Stomach (tissue), 9 donors: Measurements from ENCODE around the gene PCDHGA1. TPM values are rescaled to one million over a fixed set of nuclear protein-coding genes. Genes with fewer than 3 reads are reported as not detected.

Experiments
- DNase-seq, 2 donors: peaks; one replicate each; pipeline versions ENCODE4 v3.0.0 to v3.0.0-alpha.2; 2013 to 2019
- H3K27ac ChIP-seq, 5 donors: fragments of 200-600 bp in 4 of 5; sonication (generic) in 4 of 5; one replicate each; pipeline ENCODE4 v1.5.1; 2013 to 2019; ENCODE audit warnings: mild to moderate bottlenecking in 1 of 5, moderate library complexity in 1 of 5
- H3K27me3 ChIP-seq, 3 donors: fragments of 200-600 bp; sonication (generic); one replicate each; pipeline ENCODE4 v1.5.1; 2017 to 2019; ENCODE audit warnings: mixed run types in 1 of 3
- H3K36me3 ChIP-seq, 4 donors: fragments of 200-600 bp; sonication (generic); 1 replicate in 3 of 4; 2 replicates in 1 of 4; pipeline ENCODE4 v1.5.1; 2016 to 2019
- H3K4me1 ChIP-seq, 4 donors: fragments of 200-600 bp; sonication (generic); one replicate each; pipeline ENCODE4 v1.5.1; 2016 to 2019
- H3K4me3 ChIP-seq, 4 donors: fragments of 200-600 bp; sonication (generic) in 3 of 4; one replicate each; pipeline ENCODE4 v1.5.1; 2016 to 2019; ENCODE audit warnings: mild to moderate bottlenecking in 1 of 4
- H3K9me3 ChIP-seq, 4 donors: fragments of 200-600 bp; sonication (generic); one replicate each; pipeline ENCODE4 v1.5.1; 2016 to 2019
- EP300 ChIP-seq: sonication (generic); formaldehyde crosslinking; IDR thresholded peaks from one replicate; pipeline ENCODE4 v1.6.1; 2017; ENCODE audit warnings: antibody characterized with exemption
- POLR2A ChIP-seq, 4 donors: fragments of 450-650 bp; IDR thresholded peaks; one replicate each; pipeline ENCODE4 v1.6.1; 2016; ENCODE audit warnings: antibody characterized with exemption in 4 of 4, control low read depth in 2 of 4, mild to moderate bottlenecking in 1 of 4, moderate library complexity in 1 of 4
- POLR2AphosphoS5 ChIP-seq, 3 donors: sonication (generic); formaldehyde crosslinking; IDR thresholded peaks; one replicate each; pipeline ENCODE4 v1.6.1; 2016; ENCODE audit warnings: antibody characterized with exemption in 3 of 3
- WGBS, 5 donors: extraction: QIAGEN DNeasy Blood & Tissue Kit in 3 of 5; methylation state at CpG; one replicate each; pipeline versions ENCODE4 v1.1.5 to v1.1.7; 2013 to 2018; 5-methylcytosine and 5-hydroxymethylcytosine counted together
- intact Hi-C: fragments of 100-400 bp; cut with DNase I; formaldehyde crosslinking; loops from one replicate; pipeline ENCODE4 v1.15.1; 2023; ENCODE audit warnings: low total_unique reads
- polyA plus RNA-seq, 3 donors: library from polyadenylated mRNA; stranded (reverse); fragments of 200-250 nt; gene quantifications; one replicate each; pipeline ENCODE4 v1.2.3, GENCODE V29; 2013
- total RNA-seq, 5 donors: library from RNA; depleted of rRNA; stranded (reverse); fragments of >200 nt; gene quantifications; one replicate each; pipeline versions ENCODE4 v1.1.0 to v1.2.3, GENCODE V29; 2014 to 2016
- TF ChIP-seq, protein P1 (sequence below), 7 experiments: fragments of 450-650 bp in 4 of 7; fragments of 200-600 bp in 3 of 7; sonication (generic) in 3 of 7; IDR thresholded peaks; one replicate each; pipeline ENCODE4 v1.5.1; 2016 to 2019; ENCODE audit warnings: antibody characterized with exemption in 7 of 7, control low read depth in 2 of 7, mild to moderate bottlenecking in 1 of 7
- donor health status: healthy with polysubstance abuse.
- donor health status: Bipolar disorder and iron deficiency.
- donor health status: healthy.

The PCDHGA1 gene
- total and polyA plus RNA-seq, 8 donors, result 0.13 to 0.18 TPM; not detected in 6

DNA sequence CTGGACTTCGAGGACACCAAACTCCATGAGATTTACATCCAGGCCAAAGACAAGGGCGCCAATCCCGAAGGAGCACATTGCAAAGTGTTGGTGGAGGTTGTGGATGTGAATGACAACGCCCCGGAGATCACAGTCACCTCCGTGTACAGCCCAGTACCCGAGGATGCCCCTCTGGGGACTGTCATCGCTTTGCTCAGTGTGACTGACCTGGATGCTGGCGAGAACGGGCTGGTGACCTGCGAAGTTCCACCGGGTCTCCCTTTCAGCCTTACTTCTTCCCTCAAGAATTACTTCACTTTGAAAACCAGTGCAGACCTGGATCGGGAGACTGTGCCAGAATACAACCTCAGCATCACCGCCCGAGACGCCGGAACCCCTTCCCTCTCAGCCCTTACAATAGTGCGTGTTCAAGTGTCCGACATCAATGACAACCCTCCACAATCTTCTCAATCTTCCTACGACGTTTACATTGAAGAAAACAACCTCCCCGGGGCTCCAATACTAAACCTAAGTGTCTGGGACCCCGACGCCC lies 146.8 kb downstream of the PCDHGA1 start:
- intact Hi-C loops, result loop anchor here (10.0 kb wide), 1 partner anchor 48 kb away; no protein-coding TSS in a partner anchor
- Histone ChIP-seq H3K36me3 (no peaks in the 10 kb centered on the region), H3K27ac (peak overlapping the region in 4 of 5 donors; percentile 82 to 92 (median 88))

DNA sequence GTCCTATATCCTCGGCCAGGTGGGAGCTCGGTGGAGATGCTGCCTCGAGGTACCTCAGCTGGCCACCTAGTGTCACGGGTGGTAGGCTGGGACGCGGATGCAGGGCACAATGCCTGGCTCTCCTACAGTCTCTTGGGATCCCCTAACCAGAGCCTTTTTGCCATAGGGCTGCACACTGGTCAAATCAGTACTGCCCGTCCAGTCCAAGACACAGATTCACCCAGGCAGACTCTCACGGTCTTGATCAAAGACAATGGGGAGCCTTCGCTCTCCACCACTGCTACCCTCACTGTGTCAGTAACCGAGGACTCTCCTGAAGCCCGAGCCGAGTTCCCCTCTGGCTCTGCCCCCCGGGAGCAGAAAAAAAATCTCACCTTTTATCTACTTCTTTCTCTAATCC lies 147.5 kb downstream of the PCDHGA1 start:
- Histone ChIP-seq H3K9me3 (no peaks in the 10 kb centered on the region), H3K4me3 (peak overlapping the region; percentile 58 to 70 (median 64)), H3K4me1 (peaks cover 17 to 65% (median 53%) of the 10 kb centered on the region in 4 donors), H3K27ac (peak overlapping the region in 1 of 5 donors; percentile 92), H3K27me3 (peaks cover 0 to 45% (median 21%) of the 10 kb centered on the region in 3 donors), H3K36me3 (no peaks in the 10 kb centered on the region)
- TF ChIP-seq, protein P1, sequence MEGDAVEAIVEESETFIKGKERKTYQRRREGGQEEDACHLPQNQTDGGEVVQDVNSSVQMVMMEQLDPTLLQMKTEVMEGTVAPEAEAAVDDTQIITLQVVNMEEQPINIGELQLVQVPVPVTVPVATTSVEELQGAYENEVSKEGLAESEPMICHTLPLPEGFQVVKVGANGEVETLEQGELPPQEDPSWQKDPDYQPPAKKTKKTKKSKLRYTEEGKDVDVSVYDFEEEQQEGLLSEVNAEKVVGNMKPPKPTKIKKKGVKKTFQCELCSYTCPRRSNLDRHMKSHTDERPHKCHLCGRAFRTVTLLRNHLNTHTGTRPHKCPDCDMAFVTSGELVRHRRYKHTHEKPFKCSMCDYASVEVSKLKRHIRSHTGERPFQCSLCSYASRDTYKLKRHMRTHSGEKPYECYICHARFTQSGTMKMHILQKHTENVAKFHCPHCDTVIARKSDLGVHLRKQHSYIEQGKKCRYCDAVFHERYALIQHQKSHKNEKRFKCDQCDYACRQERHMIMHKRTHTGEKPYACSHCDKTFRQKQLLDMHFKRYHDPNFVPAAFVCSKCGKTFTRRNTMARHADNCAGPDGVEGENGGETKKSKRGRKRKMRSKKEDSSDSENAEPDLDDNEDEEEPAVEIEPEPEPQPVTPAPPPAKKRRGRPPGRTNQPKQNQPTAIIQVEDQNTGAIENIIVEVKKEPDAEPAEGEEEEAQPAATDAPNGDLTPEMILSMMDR (IDR thresholded peaks at IDR 0.05), result no peak
- no peak for TF ChIP-seq POLR2A (IDR thresholded peaks at IDR 0.05)
- WGBS, 5 donors, result 30 to 54% (median 43%) methylated on average over 7 to 13 of the region's 13 CpGs
- no peak for DNase-seq
- intact Hi-C loops, result loop anchor here (10.0 kb wide), 1 partner anchor 47 kb away; no protein-coding TSS in a partner anchor

More for the DNA sequence above, 146.8 kb downstream of the PCDHGA1 start:
- H3K4me1 ChIP-seq, result peaks cover 17 to 65% (median 53%) of the 10 kb centered on the region in 4 donors
- peak overlapping the region; percentile 58 to 70 (median 64) for H3K4me3 ChIP-seq
- DNase-seq, result no peak
- 26 to 34% (median 28%) methylated on average over 16 to 24 of the region's 24 CpGs for WGBS, 5 donors
- peaks cover 0 to 41% (median 21%) of the 10 kb centered on the region in 3 donors for H3K27me3 ChIP-seq
- H3K9me3 ChIP-seq, result no peaks in the 10 kb centered on the region
- TF ChIP-seq EP300 (no peak), POLR2A (IDR thresholded peaks at IDR 0.05) (no peak), POLR2AphosphoS5 (IDR thresholded peaks at IDR 0.05) (no peak)
- TF ChIP-seq, protein P1 (IDR thresholded peaks at IDR 0.05), result no peak

DNA sequence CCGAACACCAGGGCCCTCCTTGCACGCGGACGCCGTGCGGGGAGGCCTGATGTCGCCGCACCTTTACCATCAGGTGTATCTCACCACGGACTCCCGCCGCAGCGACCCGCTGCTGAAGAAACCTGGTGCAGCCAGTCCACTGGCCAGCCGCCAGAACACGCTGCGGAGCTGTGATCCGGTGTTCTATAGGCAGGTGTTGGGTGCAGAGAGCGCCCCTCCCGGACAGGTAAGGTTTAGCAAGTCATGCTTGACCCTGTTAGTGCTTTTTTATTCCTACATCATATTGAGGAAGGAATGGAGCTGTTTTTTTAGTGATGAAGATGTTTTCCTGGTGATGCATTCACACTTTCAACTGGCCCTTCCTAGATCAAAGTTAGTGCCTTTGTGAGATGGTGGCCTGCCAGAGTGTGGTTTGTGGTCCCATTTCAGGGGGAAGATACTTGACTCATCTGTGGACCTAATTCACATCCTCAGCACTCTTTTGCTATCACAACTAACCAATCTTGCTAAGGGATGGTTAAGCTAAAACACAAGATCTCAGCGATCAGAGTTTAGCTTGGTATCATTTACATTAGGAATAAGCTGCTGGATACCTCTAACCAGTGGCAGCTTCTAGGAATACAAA lies 148.1 kb downstream of the PCDHGA1 start:
- WGBS, 5 donors, result 11 to 37% (median 17%) methylated on average over 20 of the region's 20 CpGs
- peak; percentile 88 to 91 for DNase-seq
- H3K36me3 ChIP-seq, result no peaks in the 10 kb centered on the region
- TF ChIP-seq, protein P1 (IDR thresholded peaks at IDR 0.05), result peak in 4 of 7 experiments; percentile 25 to 42 (median 32)
- TF ChIP-seq POLR2AphosphoS5 (IDR thresholded peaks at IDR 0.05) (peak in 1 of 3 donors; percentile 16), POLR2A (IDR thresholded peaks at IDR 0.05) (no peak)
- H3K9me3 ChIP-seq, result no peaks in the 10 kb centered on the region
- intact Hi-C loops, result loop anchor here (10.0 kb wide), 1 partner anchor 46 kb away; no protein-coding TSS in a partner anchor
- peaks cover 17 to 65% (median 53%) of the 10 kb centered on the region in 4 donors for H3K4me1 ChIP-seq
- peaks cover 0 to 51% (median 21%) of the 10 kb centered on the region in 3 donors for H3K27me3 ChIP-seq
- no peak overlapping the region for H3K27ac ChIP-seq
- H3K4me3 ChIP-seq, result peak overlapping the region; percentile 58 to 70 (median 64)

DNA sequence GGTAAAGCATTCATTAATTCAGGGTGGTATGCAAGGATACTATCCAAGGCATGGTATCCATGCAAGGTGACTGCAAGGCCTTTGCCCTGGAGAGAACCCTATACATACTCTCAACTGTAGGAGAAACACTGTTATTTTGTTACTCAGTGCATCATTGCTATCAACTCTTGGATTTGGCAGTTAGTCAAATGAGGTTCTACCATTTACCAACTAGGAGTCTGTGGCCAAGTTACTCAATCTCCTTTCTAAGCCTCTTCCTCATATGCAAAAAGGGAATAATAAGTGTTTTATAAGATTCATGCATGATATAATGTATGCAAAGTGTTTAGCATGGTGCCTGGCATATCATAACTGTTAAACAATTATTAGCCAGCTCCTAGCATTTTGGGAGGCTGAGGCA lies 149.5 kb downstream of the PCDHGA1 start:
- intact Hi-C loops, result loop anchor here (10.0 kb wide), 1 partner anchor 45 kb away; no protein-coding TSS in a partner anchor
- no peaks in the 10 kb centered on the region for H3K9me3 ChIP-seq
- H3K36me3 ChIP-seq, result no peaks in the 10 kb centered on the region
- H3K4me3 ChIP-seq, result peak overlapping the region in 2 of 4 donors; percentile 9 to 16
- no peak for DNase-seq
- TF ChIP-seq POLR2AphosphoS5 (IDR thresholded peaks at IDR 0.05) (no peak), POLR2A (IDR thresholded peaks at IDR 0.05) (no peak), EP300 (no peak)
- TF ChIP-seq, protein P1 (IDR thresholded peaks at IDR 0.05), result no peak
- no peak overlapping the region for H3K27ac ChIP-seq
- H3K27me3 ChIP-seq, result peaks cover 0 to 65% (median 25%) of the 10 kb centered on the region in 3 donors
- peaks cover 26 to 77% (median 66%) of the 10 kb centered on the region in 4 donors for H3K4me1 ChIP-seq
